ENCODE results near the gene EEF1A2.

DNA sequence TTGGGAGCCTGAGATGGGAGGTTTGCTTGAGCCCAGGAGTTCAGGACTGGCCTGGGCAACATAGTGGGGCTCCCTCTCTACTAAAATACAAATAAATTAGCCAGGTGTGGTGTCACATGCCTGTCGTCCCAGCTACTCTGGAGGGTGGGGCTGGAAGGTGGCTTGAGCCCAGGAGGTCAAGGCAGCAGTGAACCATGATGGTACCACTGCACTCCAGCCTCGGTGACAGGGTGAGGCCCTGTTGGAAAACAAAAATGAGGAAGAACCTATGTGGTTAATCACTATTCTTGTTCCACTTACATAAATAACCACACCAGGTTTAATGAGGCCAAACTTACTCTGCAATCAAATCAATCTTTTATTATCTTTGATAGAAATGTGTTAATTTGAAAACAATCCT is 27.1 kb upstream of the EEF1A2 start:
- TF ChIP-seq POLR2A (IDR thresholded peaks at IDR 0.05) = no peak
- TF ChIP-seq, protein P1, sequence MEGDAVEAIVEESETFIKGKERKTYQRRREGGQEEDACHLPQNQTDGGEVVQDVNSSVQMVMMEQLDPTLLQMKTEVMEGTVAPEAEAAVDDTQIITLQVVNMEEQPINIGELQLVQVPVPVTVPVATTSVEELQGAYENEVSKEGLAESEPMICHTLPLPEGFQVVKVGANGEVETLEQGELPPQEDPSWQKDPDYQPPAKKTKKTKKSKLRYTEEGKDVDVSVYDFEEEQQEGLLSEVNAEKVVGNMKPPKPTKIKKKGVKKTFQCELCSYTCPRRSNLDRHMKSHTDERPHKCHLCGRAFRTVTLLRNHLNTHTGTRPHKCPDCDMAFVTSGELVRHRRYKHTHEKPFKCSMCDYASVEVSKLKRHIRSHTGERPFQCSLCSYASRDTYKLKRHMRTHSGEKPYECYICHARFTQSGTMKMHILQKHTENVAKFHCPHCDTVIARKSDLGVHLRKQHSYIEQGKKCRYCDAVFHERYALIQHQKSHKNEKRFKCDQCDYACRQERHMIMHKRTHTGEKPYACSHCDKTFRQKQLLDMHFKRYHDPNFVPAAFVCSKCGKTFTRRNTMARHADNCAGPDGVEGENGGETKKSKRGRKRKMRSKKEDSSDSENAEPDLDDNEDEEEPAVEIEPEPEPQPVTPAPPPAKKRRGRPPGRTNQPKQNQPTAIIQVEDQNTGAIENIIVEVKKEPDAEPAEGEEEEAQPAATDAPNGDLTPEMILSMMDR (IDR thresholded peaks at IDR 0.05) = no peak
